ENCODE data around the gene TBC1D13.
"Not testable (repeated sequence)": the region's sequence is repeated elsewhere in the genome, so short reads cannot be mapped to it uniquely, and the experiment has no call there.

Gene TBC1D13

GRCh38 chr9:128785427-128785826, 1.6 kb upstream of the TBC1D13 start:
- no peak for DNase-seq (ENCODE audit: low spot score)

GRCh38 chr9:128787659-128788058, 606 bp downstream of the TBC1D13 start:
- no peak for DNase-seq (ENCODE audit: low spot score)

- DNase-seq (ENCODE audit: low spot score), result no peak
Observed at GRCh38 chr9:128788445-128788844, 1.4 kb downstream of the TBC1D13 start.

- no peak for DNase-seq (ENCODE audit: low spot score)
Observed at GRCh38 chr9:128790536-128790935, 3.5 kb downstream of the TBC1D13 start.

GRCh38 chr9:128792134-128792533, 5.1 kb downstream of the TBC1D13 start:
- no peak for DNase-seq (ENCODE audit: low spot score)

- no peak for DNase-seq (ENCODE audit: low spot score)
Observed at GRCh38 chr9:128792978-128793686, 6.1 kb downstream of the TBC1D13 start.

GRCh38 chr9:128794961-128795360, 7.9 kb downstream of the TBC1D13 start:
- DNase-seq (ENCODE audit: low spot score), result not testable (repeated sequence)

- DNase-seq (ENCODE audit: low spot score), result no peak
Observed at GRCh38 chr9:128798896-128799295, 11.8 kb downstream of the TBC1D13 start.

GRCh38 chr9:128800061-128800460, 13.0 kb downstream of the TBC1D13 start:
- no peak for DNase-seq (ENCODE audit: low spot score)

GRCh38 chr9:128802482-128802881, 15.4 kb downstream of the TBC1D13 start:
- no peak for DNase-seq (ENCODE audit: low spot score)

- DNase-seq (ENCODE audit: low spot score), result no peak
Observed at GRCh38 chr9:128805661-128806060, 18.6 kb downstream of the TBC1D13 start.

- DNase-seq (ENCODE audit: low spot score), result no peak
Observed at GRCh38 chr9:128807827-128808226, 20.8 kb downstream of the TBC1D13 start.

GRCh38 chr9:128808543-128808942, 21.5 kb downstream of the TBC1D13 start:
- DNase-seq (ENCODE audit: low spot score), result no peak

GRCh38 chr9:128809036-128809599, 22.1 kb downstream of the TBC1D13 start:
- no peak for DNase-seq (ENCODE audit: low spot score)

GRCh38 chr9:128809831-128810230, 22.8 kb downstream of the TBC1D13 start:
- no peak for DNase-seq (ENCODE audit: low spot score)

- no peak for DNase-seq (ENCODE audit: low spot score)
Observed at GRCh38 chr9:128810873-128811272, 23.8 kb downstream of the TBC1D13 start.

- DNase-seq (ENCODE audit: low spot score), result peak; percentile 97
Observed at GRCh38 chr9:128818099-128818838, 31.2 kb downstream of the TBC1D13 start, which contains the start of gene ENDOG. ENDOG (plus strand) TSS chr9:128818500; CDS start chr9:128818685, 185 bp downstream.

GRCh38 chr9:128818839-128819715, 32.0 kb downstream of the TBC1D13 start:
- no peak for DNase-seq (ENCODE audit: low spot score)

GRCh38 chr9:128819716-128820664, 32.9 kb downstream of the TBC1D13 start:
- DNase-seq (ENCODE audit: low spot score), result no peak

GRCh38 chr9:128820665-128821583, 33.9 kb downstream of the TBC1D13 start:
- no peak for DNase-seq (ENCODE audit: low spot score)
